Uterus (tissue), 2 donors: Measurements from ENCODE around the gene HAUS8.

Experiments used
- CTCF ChIP-seq, 4 experiments: fragments of 200-600 bp in 2 of 4; fragments of 450-650 bp in 2 of 4; sonication (generic) in 2 of 4; IDR thresholded peaks; one replicate each; pipeline ENCODE4 v1.5.1; 2016 to 2019; ENCODE audit warnings: antibody characterized with exemption in 4 of 4, mild to moderate bottlenecking in 2 of 4, moderate library complexity in 1 of 4
- POLR2A ChIP-seq, 2 donors: fragments of 450-650 bp; IDR thresholded peaks; one replicate each; pipeline ENCODE4 v1.6.1; 2016; ENCODE audit warnings: antibody characterized with exemption in 2 of 2, mild to moderate bottlenecking in 1 of 2, moderate library complexity in 1 of 2

DNA sequence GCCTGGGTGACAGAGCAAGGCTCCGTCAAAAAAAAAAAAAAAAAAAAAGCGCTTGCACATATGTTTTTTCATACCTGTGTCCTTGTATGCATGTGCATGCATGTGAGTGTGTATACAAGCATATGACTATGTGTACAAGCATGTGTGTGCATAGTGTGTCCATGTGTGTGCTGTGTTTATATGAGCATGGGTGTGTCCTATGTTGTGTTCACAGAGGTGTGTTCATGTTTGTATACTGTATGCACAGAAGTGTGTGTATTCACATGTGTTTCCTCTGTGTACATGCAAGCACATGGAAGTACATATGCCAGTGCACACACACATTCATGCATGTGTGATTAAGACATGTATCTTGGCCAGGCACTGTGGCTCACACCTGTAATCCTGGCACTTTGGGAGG is 17.4 kb upstream of the HAUS8 start:
- TF ChIP-seq CTCF (IDR thresholded peaks at IDR 0.05) = no peak
- no peak for TF ChIP-seq POLR2A (IDR thresholded peaks at IDR 0.05)
